Mesangial cell (primary cell): ENCODE results near the gene C14orf132. TPM values are rescaled to one million over a fixed set of nuclear protein-coding genes. Genes with fewer than 3 reads are reported as not detected.

Experiments
- total RNA-seq: library from RNA; depleted of rRNA; stranded (reverse); fragments of >200 nt; gene quantifications from 2 replicates; pipeline ENCODE4 v1.2.3, GENCODE V29; 2015

Gene C14orf132
- total RNA-seq, result 2.1 and 5.7 TPM in 2 replicates

GRCh38 chr14:96038920-96039632, at the start of gene C14orf132:
TSS of gene C14orf132 (plus strand) at chr14:96039362. CDS start at chr14:96039501, 139 bp downstream.

Other genes with a start within 250 kb of the C14orf132 start
- not detected in 2 replicates for gene TUNAR, start 162.5 kb upstream of the C14orf132 start, total RNA-seq
- gene BDKRB2, start 165.5 kb downstream of the C14orf132 start, total RNA-seq, result 0.33 and 2.5 TPM in 2 replicates
- 0.38 TPM in 1 of 2 replicates, not detected in the other for gene BDKRB1, start 216.8 kb downstream of the C14orf132 start, total RNA-seq